Left ventricle myocardium inferior (tissue), 1 donor: ENCODE measurements around the gene RNASE4. TPM values are rescaled to one million over a fixed set of nuclear protein-coding genes. Genes with fewer than 3 reads are reported as not detected.

Experiments used
- DNase-seq: peaks from one replicate; pipeline ENCODE4 v3.0.0-alpha.2; 2020
- H3K27ac ChIP-seq: fragments of 200-600 bp; replicated peaks from 2 replicates; pipeline ENCODE4 v1.8.0; 2021
- H3K27me3 ChIP-seq: fragments of 200-600 bp; 2 replicates; pipeline ENCODE4 v1.8.0; 2021; ENCODE audit warnings: low read depth
- H3K36me3 ChIP-seq: fragments of 200-600 bp; 2 replicates; pipeline ENCODE4 v1.8.0; 2021
- H3K4me1 ChIP-seq: fragments of 200-600 bp; 2 replicates; pipeline ENCODE4 v1.8.0; 2021
- H3K4me3 ChIP-seq: fragments of 200-600 bp; 2 replicates; pipeline ENCODE4 v1.8.0; 2021; ENCODE audit warnings: mild to moderate bottlenecking, moderate library complexity
- H3K9me3 ChIP-seq: fragments of 200-600 bp; replicated peaks from 2 replicates; pipeline ENCODE4 v1.8.0; 2021
- CTCF ChIP-seq: fragments of 200-600 bp; IDR thresholded peaks from 2 replicates; pipeline ENCODE4 v1.8.0; 2021; ENCODE audit warnings: antibody characterized with exemption, mild to moderate bottlenecking, borderline replicate concordance
- intact Hi-C: fragments of 100-400 bp; cut with micrococcal nuclease; formaldehyde crosslinking; loops from one replicate; pipeline ENCODE4 v1.11.0; 2022
- total RNA-seq: library from RNA; stranded (reverse); fragmentation: NEBNext Ultra II Directional; extraction: Animal tissue kit (Norgen Biotek cat#: 25700); gene quantifications from one replicate; pipeline ENCODE4 v1.2.1, GENCODE V29; 2021
- donor health status: DM: no; HTN: yes; CAD: no; lungs with severe emphysema.

The RNASE4 gene
- total RNA-seq, 1 donor from 2014 or later = 9.0 TPM

- intact Hi-C loops = loop anchor here (5.0 kb wide), 2 partner anchors 70 to 350 kb away; partner anchors contain the start of gene CCNB1IP1
- TF ChIP-seq CTCF = no peak
Measured at GRCh38 chr14:20682435-20683124, 1.8 kb upstream of the RNASE4 start.

DNA sequence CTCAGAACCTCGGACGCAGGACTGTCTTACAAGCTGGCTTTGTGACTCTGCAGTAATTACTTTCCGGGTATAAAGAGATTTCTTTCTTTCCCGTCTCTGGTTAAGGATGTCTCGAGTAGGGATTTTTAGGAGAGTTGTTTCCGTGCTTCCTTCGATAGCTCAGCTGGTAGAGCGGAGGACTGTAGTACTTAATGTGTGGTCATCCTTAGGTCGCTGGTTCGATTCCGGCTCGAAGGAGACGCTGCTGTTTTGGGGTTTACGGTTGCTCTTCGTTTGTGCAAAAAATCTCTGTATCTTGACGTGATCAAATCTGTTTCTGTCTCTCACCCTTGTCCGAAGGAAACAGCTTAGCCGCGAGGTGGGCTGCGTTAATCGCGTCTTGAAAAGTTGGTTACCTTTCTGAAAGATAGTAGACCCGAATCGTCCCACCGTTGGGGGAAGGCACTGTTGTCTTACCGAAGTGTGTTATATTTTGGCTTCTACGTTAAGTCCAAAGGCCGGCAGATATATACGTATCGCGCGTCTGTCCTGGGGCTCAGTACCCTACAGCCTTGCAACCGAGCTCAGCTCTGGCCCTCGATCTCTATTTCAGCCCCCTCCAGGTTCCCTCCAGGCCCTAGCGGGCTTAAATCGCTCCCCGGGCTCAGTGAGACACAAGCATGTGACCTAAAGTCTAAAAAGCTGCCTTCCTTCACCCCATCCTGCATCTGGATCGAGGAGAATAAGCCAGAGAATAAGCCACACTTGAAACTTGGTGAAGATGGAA, 1.1 kb upstream of the RNASE4 start:
- Histone ChIP-seq H3K4me1 (peaks cover 70% of the 10 kb centered on the region), H3K27me3 (no peaks in the 10 kb centered on the region), H3K9me3 (no peaks in the 10 kb centered on the region), H3K27ac (peak overlapping the region; percentile 100), H3K4me3 (peak overlapping the region; percentile 87), H3K36me3 (no peaks in the 10 kb centered on the region)
- TF ChIP-seq CTCF = no peak
- peak; percentile 73 for DNase-seq
- intact Hi-C loops = loop anchor here (5.0 kb wide), 2 partner anchors 71 to 351 kb away; partner anchors contain the start of gene CCNB1IP1

More at GRCh38 chr14:20682435-20683124, 1.8 kb upstream of the RNASE4 start:
- Histone ChIP-seq H3K36me3 (no peaks in the 10 kb centered on the region), H3K9me3 (no peaks in the 10 kb centered on the region), H3K27ac (peak overlapping the region; percentile 100), H3K4me3 (peak overlapping the region; percentile 87), H3K27me3 (no peaks in the 10 kb centered on the region), H3K4me1 (peaks cover 67% of the 10 kb centered on the region)
- peak; percentile 89 for DNase-seq

- no peak for TF ChIP-seq CTCF
- H3K27me3 ChIP-seq = no peaks in the 10 kb centered on the region
- no peaks in the 10 kb centered on the region for H3K9me3 ChIP-seq
- intact Hi-C loops = loop anchor here (5.0 kb wide), 2 partner anchors 73 to 353 kb away; partner anchors contain the start of gene CCNB1IP1
- H3K4me3 ChIP-seq = peak overlapping the region; percentile 87
- no peak for DNase-seq
- H3K27ac ChIP-seq = peak overlapping the region; percentile 100
- H3K36me3 ChIP-seq = no peaks in the 10 kb centered on the region
- H3K4me1 ChIP-seq = peaks cover 70% of the 10 kb centered on the region
Measured at GRCh38 chr14:20684662-20685456, 499 bp downstream of the RNASE4 start.

- Histone ChIP-seq H3K4me3 (peak overlapping the region; percentile 87), H3K27me3 (no peaks in the 10 kb centered on the region), H3K4me1 (peaks cover 57% of the 10 kb centered on the region), H3K36me3 (no peaks in the 10 kb centered on the region), H3K9me3 (no peaks in the 10 kb centered on the region), H3K27ac (peak overlapping the region; percentile 100)
- TF ChIP-seq CTCF = no peak
- intact Hi-C loops = no loop called here
- DNase-seq = no peak
Measured at GRCh38 chr14:20686386-20687143, 2.2 kb downstream of the RNASE4 start.
